BE2C (cell line): Measurements from ENCODE around the gene UGT1A6.
A peak's percentile ranks its signal among the peaks of the same experiment; 100 is the strongest.

Experiments
- DNase-seq: peaks from one replicate; pipeline ENCODE4 v3.0.0-alpha.2; 2020
- H3K27me3 ChIP-seq: fragments of 250-450 bp; sonication (Bioruptor Pico); 2 replicates; pipeline ENCODE4 v1.5.1; 2020; ENCODE audit warnings: mild to moderate bottlenecking
- H3K36me3 ChIP-seq: fragments of 250-450 bp; sonication (Bioruptor Pico); 2 replicates; pipeline ENCODE4 v1.5.1; 2020; ENCODE audit warnings: mild to moderate bottlenecking
- H3K4me1 ChIP-seq: fragments of 250-450 bp; sonication (Bioruptor Pico); 2 replicates; pipeline ENCODE4 v1.5.1; 2020
- H3K4me3 ChIP-seq: 2 replicates; pipeline ENCODE4 v1.5.1; 2011; ENCODE audit warnings: low read depth, low read length
- H3K9me3 ChIP-seq: fragments of 250-450 bp; sonication (Bioruptor Pico); 2 replicates; pipeline ENCODE4 v1.5.1; 2020
- CTCF ChIP-seq: IDR thresholded peaks from 2 replicates; pipeline ENCODE4 v1.5.1; 2012; ENCODE audit warnings: mild to moderate bottlenecking, low read depth, low read length

UGT1A6 gene

GRCh38 chr2:233810385-233810784, 117.7 kb downstream of the UGT1A6 start:
- Histone ChIP-seq H3K9me3 (no peaks in the 10 kb centered on the region), H3K27me3 (peaks cover 17% of the 10 kb centered on the region), H3K4me1 (no peaks in the 10 kb centered on the region), H3K4me3 (no peak overlapping the region), H3K36me3 (no peaks in the 10 kb centered on the region)
- no peak for TF ChIP-seq CTCF
- DNase-seq, result no peak

DNA sequence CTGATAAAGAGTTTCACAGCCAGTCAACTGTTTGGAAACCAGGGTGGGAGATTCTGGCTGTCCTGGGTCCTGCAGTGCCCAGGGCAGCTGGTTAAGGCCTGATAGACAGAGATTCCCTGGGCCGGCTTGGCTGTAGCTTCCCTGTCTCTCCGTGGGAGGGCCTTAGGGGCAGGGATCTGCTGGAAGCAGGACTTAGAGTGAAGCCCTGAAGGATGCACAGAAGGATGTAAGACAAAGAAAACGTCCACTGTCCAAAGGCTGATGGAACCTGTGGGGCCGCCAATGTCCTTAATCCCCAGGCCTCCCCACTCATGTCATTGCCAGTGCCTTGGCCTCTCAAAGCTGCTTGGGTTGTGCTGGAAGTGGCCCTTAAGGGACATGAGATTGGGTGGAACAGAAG, 118.4 kb downstream of the UGT1A6 start:
- Histone ChIP-seq H3K4me1 (no peaks in the 10 kb centered on the region; the same call in 1 of the 2 replicates), H3K27me3 (peaks cover 17% of the 10 kb centered on the region), H3K4me3 (no peak overlapping the region), H3K36me3 (no peaks in the 10 kb centered on the region), H3K9me3 (no peaks in the 10 kb centered on the region)
- no peak for DNase-seq
- TF ChIP-seq CTCF, result no peak

DNA sequence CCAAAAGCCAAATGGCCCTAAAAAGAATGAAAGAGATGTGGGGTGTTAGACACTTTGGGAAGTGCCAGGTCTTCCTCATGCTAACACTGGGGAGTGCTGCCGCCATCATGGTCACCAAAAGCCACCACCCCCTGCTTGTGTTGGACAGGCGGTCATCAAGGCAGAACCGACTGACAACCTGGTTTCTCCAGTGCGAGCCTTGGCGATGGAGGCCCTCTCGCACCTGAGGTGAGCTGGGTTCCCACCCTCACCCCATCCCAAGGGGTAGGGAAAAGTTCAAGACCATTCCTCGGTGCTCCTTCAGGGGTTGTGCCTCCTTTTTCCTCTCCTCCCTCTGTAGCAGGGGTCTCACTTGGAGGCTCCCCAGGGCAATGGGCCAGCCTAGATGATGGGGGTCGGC, 119.0 kb downstream of the UGT1A6 start:
- Histone ChIP-seq H3K9me3 (no peaks in the 10 kb centered on the region), H3K4me1 (peaks cover 3% of the 10 kb centered on the region), H3K4me3 (no peak overlapping the region), H3K27me3 (peaks cover 17% of the 10 kb centered on the region), H3K36me3 (no peaks in the 10 kb centered on the region)
- TF ChIP-seq CTCF, result no peak
- DNase-seq, result no peak

GRCh38 chr2:233813236-233814055, 120.8 kb downstream of the UGT1A6 start:
- H3K4me1 ChIP-seq, result peaks cover 13% of the 10 kb centered on the region
- peak; percentile 14 for DNase-seq
- no peak for TF ChIP-seq CTCF

GRCh38 chr2:233814056-233814835, 121.6 kb downstream of the UGT1A6 start:
- Histone ChIP-seq H3K4me1 (peaks cover 13% of the 10 kb centered on the region), H3K9me3 (no peaks in the 10 kb centered on the region), H3K27me3 (peaks cover 3% of the 10 kb centered on the region; the same call in 1 of the 2 replicates), H3K4me3 (no peak overlapping the region), H3K36me3 (no peaks in the 10 kb centered on the region)
- TF ChIP-seq CTCF, result no peak
- DNase-seq, result peak; percentile 11

More at GRCh38 chr2:233813236-233814055, 120.8 kb downstream of the UGT1A6 start:
- H3K4me3 ChIP-seq, result no peak overlapping the region
- no peaks in the 10 kb centered on the region for H3K9me3 ChIP-seq
- peaks cover 11% of the 10 kb centered on the region for H3K27me3 ChIP-seq
- H3K36me3 ChIP-seq, result no peaks in the 10 kb centered on the region

DNA sequence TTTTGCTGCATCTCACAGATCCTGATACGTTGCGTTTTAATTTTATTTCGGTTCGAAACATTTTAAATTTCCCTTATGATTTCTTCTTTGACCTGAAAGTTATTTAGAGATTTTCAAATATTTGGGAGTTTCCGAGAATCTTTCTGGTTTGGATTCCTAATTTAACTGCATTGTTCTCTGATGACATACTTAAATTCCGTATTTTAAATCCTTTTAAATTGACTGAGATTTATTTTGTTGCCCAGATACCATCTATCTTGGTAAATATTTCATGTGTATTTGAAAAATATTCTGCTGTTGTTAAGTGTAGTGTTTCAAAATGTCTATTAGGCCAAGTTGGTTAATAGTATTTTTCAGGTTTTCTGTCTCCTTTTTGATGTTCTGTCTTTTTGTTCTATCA, 123.2 kb downstream of the UGT1A6 start:
- no peaks in the 10 kb centered on the region for H3K36me3 ChIP-seq
- no peaks in the 10 kb centered on the region for H3K27me3 ChIP-seq
- H3K4me3 ChIP-seq, result no peak overlapping the region
- no peak for DNase-seq
- no peaks in the 10 kb centered on the region for H3K9me3 ChIP-seq
- H3K4me1 ChIP-seq, result peaks cover 13% of the 10 kb centered on the region
- TF ChIP-seq CTCF, result no peak
